Measurements from ENCODE around the gene HIVEP1. TPM values are rescaled to one million over a fixed set of nuclear protein-coding genes. Genes with fewer than 3 reads are reported as not detected.

The HIVEP1 gene
- total and polyA plus RNA-seq, 2 of the 13 experiments (the other 11 are each of a cell fraction or from before 2014, with no cell fraction given): 7.4 to 9.9 TPM

DNA sequence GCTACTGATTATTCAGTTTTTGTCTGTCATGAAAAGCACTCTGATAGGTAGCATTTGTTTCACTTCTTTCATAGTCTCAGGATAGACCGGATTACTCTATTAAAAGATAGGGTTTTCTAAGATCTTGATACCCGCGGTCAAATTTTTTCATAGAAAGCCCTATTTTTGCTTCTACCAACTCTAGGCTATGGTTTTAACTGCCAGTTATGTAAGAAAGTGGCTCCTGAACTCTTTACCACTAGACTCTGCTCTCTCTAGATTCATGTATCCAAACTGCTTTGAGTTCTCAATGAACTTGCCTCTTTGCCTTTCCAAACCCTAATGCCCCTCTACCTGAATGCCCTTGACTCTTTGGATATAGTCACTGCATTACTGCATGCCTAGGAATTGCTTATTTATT lies 70.3 kb downstream of the HIVEP1 start:
- ATAC-seq (no peak), FAIRE-seq (no peak), DNase-seq (ENCODE audit: low spot score) (no peak)
- Histone ChIP-seq H3K4me3 (replicated peaks in 1 of 3; ENCODE audit: insufficient read depth in 1 of 3, low read depth in 2 of 3, low read length in 3 of 3) (no peak overlapping the region), H3K9ac (ENCODE audit: insufficient read depth, low read depth, low read length) (no peak overlapping the region), H3K79me2 (ENCODE audit: insufficient read depth, low read length) (no peaks in the 10 kb centered on the region), H3K27me3 (ENCODE audit: control insufficient read depth in 1 of 2, insufficient read depth in 2 of 2, low read length in 2 of 2) (no peaks in the 10 kb centered on the region), H3K4me1 (ENCODE audit: insufficient read depth, low read length) (no peaks in the 10 kb centered on the region), H3K36me3 (replicated peaks in 1 of 2; ENCODE audit: control insufficient read depth in 1 of 2, insufficient read depth in 2 of 2, low read length in 2 of 2) (no peaks in the 10 kb centered on the region; a peak in 1 of 5 replicates), H3K27ac (ENCODE audit: extremely low read length, insufficient read depth, low read length) (no peak overlapping the region), H3K4me2 (ENCODE audit: low read depth, low read length) (no peak overlapping the region), H2AFZ (ENCODE audit: low read length) (no peak overlapping the region), H3K9me3 (ENCODE audit: low read length) (no peaks in the 10 kb centered on the region), H4K20me1 (ENCODE audit: insufficient read depth, low read length) (peaks cover 3% of the 10 kb centered on the region; the same call in 1 of the 2 replicates)
- intact Hi-C loops (cut with micrococcal nuclease; ENCODE audit: unreplicated experiment): no loop called here
- in situ Hi-C loops (cut with HindIII; ENCODE audit: extremely low pct_ligation_motif_present, low pct_unique_long_range_greater_than_20kb): no loop called here
- ChIA-PET POLR2A (no interaction called here), CTCF (ENCODE audit: low intra/inter-chr PET ratio, low total read pairs) (no interaction called here)
- BruUV-seq (replicated peaks): no TSS peak
- 98% methylated on average over 3 of the region's 3 CpGs for WGBS (ENCODE audit: low lambda C conversion rate)
- TF ChIP-seq ZNF616 (CRISPR knock-in tag; IDR thresholded peaks at IDR 0.05; ENCODE audit: low read depth) (no peak), ZNF569 (CRISPR knock-in tag; IDR thresholded peaks at IDR 0.05; ENCODE audit: borderline replicate concordance) (no peak), KDM5A (IDR thresholded peaks at IDR 0.05; ENCODE audit: borderline replicate concordance, low read length) (no peak), MEF2D (CRISPR knock-in tag; IDR thresholded peaks at IDR 0.05) (no peak), ZNF543 (CRISPR knock-in tag; IDR thresholded peaks at IDR 0.05) (no peak), FOXC1 (CRISPR knock-in tag; IDR thresholded peaks at IDR 0.05; ENCODE audit: borderline replicate concordance) (no peak), TBX3 (IDR thresholded peaks at IDR 0.05; ENCODE audit: borderline replicate concordance) (no peak), ZNF672 (CRISPR knock-in tag; IDR thresholded peaks at IDR 0.05) (no peak), MTF2 (CRISPR knock-in tag; IDR thresholded peaks at IDR 0.05; ENCODE audit: borderline replicate concordance) (no peak), GATA4 (IDR thresholded peaks at IDR 0.05; ENCODE audit: borderline replicate concordance, low read depth) (no peak)
- TF ChIP-seq, protein P1, sequence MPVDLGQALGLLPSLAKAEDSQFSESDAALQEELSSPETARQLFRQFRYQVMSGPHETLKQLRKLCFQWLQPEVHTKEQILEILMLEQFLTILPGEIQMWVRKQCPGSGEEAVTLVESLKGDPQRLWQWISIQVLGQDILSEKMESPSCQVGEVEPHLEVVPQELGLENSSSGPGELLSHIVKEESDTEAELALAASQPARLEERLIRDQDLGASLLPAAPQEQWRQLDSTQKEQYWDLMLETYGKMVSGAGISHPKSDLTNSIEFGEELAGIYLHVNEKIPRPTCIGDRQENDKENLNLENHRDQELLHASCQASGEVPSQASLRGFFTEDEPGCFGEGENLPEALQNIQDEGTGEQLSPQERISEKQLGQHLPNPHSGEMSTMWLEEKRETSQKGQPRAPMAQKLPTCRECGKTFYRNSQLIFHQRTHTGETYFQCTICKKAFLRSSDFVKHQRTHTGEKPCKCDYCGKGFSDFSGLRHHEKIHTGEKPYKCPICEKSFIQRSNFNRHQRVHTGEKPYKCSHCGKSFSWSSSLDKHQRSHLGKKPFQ (CRISPR knock-in tag; IDR thresholded peaks at IDR 0.05; ENCODE audit: insufficient replicate concordance): no peak
- TF ChIP-seq, protein P2, sequence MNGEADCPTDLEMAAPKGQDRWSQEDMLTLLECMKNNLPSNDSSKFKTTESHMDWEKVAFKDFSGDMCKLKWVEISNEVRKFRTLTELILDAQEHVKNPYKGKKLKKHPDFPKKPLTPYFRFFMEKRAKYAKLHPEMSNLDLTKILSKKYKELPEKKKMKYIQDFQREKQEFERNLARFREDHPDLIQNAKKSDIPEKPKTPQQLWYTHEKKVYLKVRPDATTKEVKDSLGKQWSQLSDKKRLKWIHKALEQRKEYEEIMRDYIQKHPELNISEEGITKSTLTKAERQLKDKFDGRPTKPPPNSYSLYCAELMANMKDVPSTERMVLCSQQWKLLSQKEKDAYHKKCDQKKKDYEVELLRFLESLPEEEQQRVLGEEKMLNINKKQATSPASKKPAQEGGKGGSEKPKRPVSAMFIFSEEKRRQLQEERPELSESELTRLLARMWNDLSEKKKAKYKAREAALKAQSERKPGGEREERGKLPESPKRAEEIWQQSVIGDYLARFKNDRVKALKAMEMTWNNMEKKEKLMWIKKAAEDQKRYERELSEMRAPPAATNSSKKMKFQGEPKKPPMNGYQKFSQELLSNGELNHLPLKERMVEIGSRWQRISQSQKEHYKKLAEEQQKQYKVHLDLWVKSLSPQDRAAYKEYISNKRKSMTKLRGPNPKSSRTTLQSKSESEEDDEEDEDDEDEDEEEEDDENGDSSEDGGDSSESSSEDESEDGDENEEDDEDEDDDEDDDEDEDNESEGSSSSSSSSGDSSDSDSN (CRISPR knock-in tag; IDR thresholded peaks at IDR 0.05): no peak
- TF ChIP-seq, protein P3, sequence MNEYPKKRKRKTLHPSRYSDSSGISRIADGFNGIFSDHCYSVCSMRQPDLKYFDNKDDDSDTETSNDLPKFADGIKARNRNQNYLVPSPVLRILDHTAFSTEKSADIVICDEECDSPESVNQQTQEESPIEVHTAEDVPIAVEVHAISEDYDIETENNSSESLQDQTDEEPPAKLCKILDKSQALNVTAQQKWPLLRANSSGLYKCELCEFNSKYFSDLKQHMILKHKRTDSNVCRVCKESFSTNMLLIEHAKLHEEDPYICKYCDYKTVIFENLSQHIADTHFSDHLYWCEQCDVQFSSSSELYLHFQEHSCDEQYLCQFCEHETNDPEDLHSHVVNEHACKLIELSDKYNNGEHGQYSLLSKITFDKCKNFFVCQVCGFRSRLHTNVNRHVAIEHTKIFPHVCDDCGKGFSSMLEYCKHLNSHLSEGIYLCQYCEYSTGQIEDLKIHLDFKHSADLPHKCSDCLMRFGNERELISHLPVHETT (CRISPR knock-in tag; conservative IDR thresholded peaks at IDR 0.05): no peak

Measured in HepG2 (cell line).